ENCODE measurements around the gene ASIC2.

GRCh38 chr17:33057564-33057963, 235.5 kb downstream of the ASIC2 start:
- TF ChIP-seq JUN (IDR thresholded peaks at IDR 0.05; ENCODE audit: borderline replicate concordance, insufficient read depth, insufficient read length, low read depth) (no peak), CTCF (IDR thresholded peaks at IDR 0.05; ENCODE audit: extremely low read depth in 1 of 2, insufficient read depth in 1 of 2, low read depth in 1 of 2, low read length in 2 of 2) (no peak), POLR2A (IDR thresholded peaks at IDR 0.05; ENCODE audit: low read depth, low read length) (no peak), MAX (IDR thresholded peaks at IDR 0.05; ENCODE audit: insufficient read depth, insufficient read length) (no peak), POLR2AphosphoS5 (IDR thresholded peaks at IDR 0.05; ENCODE audit: insufficient read depth, low read depth, low read length) (no peak), FOS (IDR thresholded peaks at IDR 0.05; ENCODE audit: borderline replicate concordance, insufficient read depth, low read length) (no peak), EZH2 (IDR thresholded peaks at IDR 0.05; ENCODE audit: borderline replicate concordance, low read depth, low read length, severe bottlenecking) (no peak), MYC (IDR thresholded peaks at IDR 0.05; ENCODE audit: low read depth, low read length) (no peak)

Measured in endothelial cell of umbilical vein (primary cell).